Epithelial cell of esophagus (primary cell): ENCODE results near the gene PARL.
"Not testable (repeated sequence)": the region's sequence is repeated elsewhere in the genome, so short reads cannot be mapped to it uniquely, and the experiment has no call there.

Source experiments
- DNase-seq: peaks from one replicate; pipeline ENCODE4 v3.0.0; 2010; ENCODE audit warnings: low read depth
- H3K4me3 ChIP-seq: 2 replicates; pipeline ENCODE4 v1.5.1; 2011; ENCODE audit warnings: mild to moderate bottlenecking, low read length, control low read depth
- TF ChIP-seq, protein P1 (sequence below): IDR thresholded peaks from 2 replicates; pipeline ENCODE4 v1.5.1; 2011; ENCODE audit warnings: low read depth, mild to moderate bottlenecking, low read length, control low read depth, inconsistent platforms; ENCODE audit not compliant: insufficient read depth; ENCODE audit errors: missing control alignments

PARL gene

DNA sequence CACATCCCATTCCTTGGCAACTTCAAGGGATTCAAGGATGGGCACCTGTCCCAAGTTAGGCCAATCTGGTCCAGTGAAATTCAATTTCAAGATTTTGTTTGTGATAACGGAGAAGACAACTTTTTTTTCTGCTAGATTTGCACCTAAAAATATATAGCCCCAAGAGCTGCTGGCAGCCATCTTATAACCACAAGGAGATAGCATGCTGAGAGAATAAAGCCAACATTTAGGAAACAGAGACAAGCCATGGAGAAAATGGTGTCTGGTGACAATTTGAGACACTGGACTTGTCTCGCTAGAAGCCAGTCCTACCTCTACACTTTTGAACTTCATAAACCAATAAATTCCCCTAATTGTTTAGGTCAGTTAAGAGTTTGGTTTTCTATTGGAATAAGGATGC is 5.4 kb downstream of the PARL start:
- DNase-seq: no peak
- TF ChIP-seq, protein P1, sequence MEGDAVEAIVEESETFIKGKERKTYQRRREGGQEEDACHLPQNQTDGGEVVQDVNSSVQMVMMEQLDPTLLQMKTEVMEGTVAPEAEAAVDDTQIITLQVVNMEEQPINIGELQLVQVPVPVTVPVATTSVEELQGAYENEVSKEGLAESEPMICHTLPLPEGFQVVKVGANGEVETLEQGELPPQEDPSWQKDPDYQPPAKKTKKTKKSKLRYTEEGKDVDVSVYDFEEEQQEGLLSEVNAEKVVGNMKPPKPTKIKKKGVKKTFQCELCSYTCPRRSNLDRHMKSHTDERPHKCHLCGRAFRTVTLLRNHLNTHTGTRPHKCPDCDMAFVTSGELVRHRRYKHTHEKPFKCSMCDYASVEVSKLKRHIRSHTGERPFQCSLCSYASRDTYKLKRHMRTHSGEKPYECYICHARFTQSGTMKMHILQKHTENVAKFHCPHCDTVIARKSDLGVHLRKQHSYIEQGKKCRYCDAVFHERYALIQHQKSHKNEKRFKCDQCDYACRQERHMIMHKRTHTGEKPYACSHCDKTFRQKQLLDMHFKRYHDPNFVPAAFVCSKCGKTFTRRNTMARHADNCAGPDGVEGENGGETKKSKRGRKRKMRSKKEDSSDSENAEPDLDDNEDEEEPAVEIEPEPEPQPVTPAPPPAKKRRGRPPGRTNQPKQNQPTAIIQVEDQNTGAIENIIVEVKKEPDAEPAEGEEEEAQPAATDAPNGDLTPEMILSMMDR: no peak
- H3K4me3 ChIP-seq: no peak overlapping the region

DNA sequence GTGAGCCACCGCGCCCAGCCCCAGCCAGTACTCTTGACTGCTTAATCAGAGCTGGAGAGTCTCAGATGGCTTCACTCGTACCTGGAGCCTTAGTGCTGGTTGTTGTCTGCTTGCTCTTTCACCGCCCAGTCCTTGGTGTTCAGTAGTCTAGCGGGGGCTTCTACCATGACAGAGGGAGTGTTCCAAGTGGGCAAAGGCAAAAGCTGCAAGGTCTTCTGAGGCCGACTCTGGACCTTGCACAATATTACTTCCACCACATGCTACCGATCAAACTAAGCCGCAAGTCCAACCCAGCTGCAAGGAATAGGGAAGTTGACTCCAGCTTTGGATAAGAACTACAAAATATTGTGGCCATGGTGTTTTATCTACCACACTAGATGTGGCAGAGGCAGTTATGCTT is 6.6 kb downstream of the PARL start:
- TF ChIP-seq, protein P1: no peak
- no peak overlapping the region for H3K4me3 ChIP-seq
- no peak for DNase-seq

DNA sequence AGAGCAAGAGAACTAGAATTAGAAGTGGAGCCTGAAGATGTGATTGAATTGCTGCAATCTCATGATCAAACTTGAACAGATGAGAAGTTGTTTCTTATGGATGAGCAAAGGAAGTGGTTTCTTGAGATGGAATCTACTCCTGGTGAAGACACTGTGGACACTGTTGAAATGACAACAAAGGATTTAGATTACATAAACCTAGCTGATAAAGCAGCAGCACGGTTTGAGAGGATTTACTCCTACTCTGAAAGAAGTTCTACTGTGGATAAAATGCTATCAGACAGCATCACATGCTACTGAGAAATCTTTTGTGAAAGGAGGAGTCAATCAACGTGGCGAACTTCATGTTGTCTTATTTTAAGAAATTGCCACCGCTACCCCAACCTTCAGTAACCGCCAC is 7.5 kb downstream of the PARL start:
- not testable (repeated sequence) for H3K4me3 ChIP-seq

DNA sequence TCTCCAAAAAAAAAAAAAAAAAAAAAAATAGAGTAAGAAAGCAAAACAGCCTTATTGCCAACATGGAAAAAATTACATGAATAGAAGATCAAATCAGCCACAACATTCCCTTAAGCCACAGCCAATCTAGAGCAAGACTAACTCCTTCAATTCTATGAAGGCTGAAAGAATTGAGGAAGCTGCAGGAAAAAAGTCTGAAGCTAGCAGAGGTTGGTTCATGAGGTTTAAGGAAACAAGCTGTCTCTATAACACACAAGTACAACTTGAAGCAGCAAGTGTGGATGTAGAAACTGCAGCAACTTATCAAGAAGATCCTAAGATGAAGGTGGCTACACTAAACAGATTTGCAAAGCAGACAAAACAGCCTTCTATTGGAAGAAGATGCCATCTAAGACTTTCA is 9.3 kb downstream of the PARL start:
- no peak overlapping the region for H3K4me3 ChIP-seq
- no peak for DNase-seq
- TF ChIP-seq, protein P1: no peak

More for the DNA sequence above, 7.5 kb downstream of the PARL start:
- DNase-seq: not testable (repeated sequence)

DNA sequence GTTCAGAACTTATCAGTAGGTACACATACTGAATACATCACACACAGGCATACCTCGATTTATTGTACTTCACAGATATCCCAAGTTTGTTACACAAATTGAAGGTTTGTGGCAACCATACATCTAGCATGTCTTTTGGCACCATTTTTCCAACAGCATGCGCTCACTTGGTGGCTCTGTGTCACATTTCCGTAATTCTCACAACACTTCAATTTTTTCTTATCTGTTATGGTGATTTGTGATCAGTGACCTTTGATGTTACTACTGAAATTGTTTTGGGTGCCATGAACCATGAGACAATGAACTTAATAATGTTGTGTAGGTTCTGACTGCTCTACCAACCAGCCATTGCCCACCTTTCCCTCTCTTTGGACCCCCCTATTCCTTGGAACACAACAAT is 10.8 kb downstream of the PARL start:
- TF ChIP-seq, protein P1: no peak
- no peak for DNase-seq
- no peak overlapping the region for H3K4me3 ChIP-seq

DNA sequence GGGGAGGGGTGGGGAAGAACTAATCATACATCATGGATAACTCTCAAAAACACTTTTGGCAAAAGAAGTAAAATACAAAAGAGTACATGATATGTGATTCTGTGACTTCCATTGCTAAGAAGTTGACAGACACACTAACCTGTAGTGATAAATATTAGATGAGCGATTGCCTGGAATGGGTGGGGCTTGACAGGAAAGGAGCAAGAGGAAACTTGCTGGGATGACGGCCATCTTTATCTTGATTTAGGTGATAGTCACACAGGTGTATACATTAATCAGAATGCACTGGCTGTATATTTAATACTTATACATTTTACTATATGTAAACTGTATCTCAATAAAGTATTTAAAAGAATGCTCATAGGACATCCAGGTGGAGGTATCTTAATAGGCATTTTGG is 13.1 kb downstream of the PARL start:
- DNase-seq: peak; percentile 54
- no peak overlapping the region for H3K4me3 ChIP-seq
- TF ChIP-seq, protein P1: no peak

DNA sequence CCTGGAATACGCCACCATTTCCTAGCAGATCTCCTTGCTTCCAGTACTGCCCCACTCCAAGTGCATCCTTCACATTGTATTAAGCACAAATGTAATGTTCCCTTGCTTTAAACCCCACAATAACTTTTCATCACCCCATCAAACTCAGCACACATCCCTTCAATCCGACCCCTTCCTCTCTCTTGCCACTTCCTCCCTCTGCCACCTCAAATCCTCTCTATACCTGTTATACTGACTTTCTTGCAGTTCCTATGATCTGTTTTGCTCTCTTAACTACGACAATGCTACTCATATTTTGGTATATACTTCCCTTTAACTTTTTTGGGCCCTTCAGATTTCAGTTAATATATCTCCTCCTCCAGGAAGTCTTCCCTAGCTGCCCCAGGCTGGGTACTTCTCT is 14.1 kb downstream of the PARL start:
- TF ChIP-seq, protein P1: no peak
- H3K4me3 ChIP-seq: no peak overlapping the region
- no peak for DNase-seq

DNA sequence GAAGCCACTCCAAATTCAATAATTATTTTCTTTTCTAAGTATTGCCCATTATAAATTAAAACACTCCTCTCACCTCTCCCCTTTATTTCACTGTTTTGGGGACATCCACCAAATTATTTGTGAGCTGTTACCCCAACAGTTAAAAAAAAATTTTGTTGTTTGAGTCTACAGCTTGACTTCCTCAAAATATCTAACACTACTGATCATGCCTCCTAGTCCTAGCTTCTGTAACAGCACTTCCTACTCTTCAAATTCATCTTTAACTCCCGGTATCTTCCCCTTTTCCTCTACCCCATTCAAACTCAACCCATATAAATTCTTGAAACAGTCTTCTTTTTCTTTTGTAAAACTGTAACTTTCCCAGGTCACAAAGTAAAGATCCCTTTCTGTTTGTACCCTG is 15.9 kb downstream of the PARL start:
- no peak for DNase-seq
- TF ChIP-seq, protein P1: no peak
- no peak overlapping the region for H3K4me3 ChIP-seq
